Vagina (tissue), 2 donors: Measurements from ENCODE around the gene MTCL1. TPM values are rescaled to one million over a fixed set of nuclear protein-coding genes. Genes with fewer than 3 reads are reported as not detected.

Source experiments
- DNase-seq, 2 donors: peaks; one replicate each; pipeline ENCODE4 v3.0.0-alpha.2; 2017; ENCODE audit errors: extremely low spot score in 2 of 2
- H3K27ac ChIP-seq: fragments of 200-600 bp; sonication (generic); one replicate; pipeline ENCODE4 v1.5.1; 2019
- H3K27me3 ChIP-seq: fragments of 200-600 bp; sonication (generic); one replicate; pipeline ENCODE4 v1.5.1; 2019
- H3K36me3 ChIP-seq, 2 donors: fragments of 200-600 bp; sonication (generic); one replicate each; pipeline ENCODE4 v1.5.1; 2017 to 2019
- H3K4me1 ChIP-seq: fragments of 200-600 bp; sonication (generic); one replicate; pipeline ENCODE4 v1.5.1; 2019
- H3K4me3 ChIP-seq, 2 donors: fragments of 200-600 bp; sonication (generic); 1 replicate in 1 of 2; 2 replicates in 1 of 2; pipeline ENCODE4 v1.5.1; 2016 to 2019
- H3K9me3 ChIP-seq: fragments of 200-600 bp; sonication (generic); one replicate; pipeline ENCODE4 v1.5.1; 2019
- POLR2A ChIP-seq, 2 donors: fragments of 450-650 bp; IDR thresholded peaks; one replicate each; pipeline ENCODE4 v1.6.1; 2017; ENCODE audit warnings: antibody characterized with exemption in 2 of 2, mild to moderate bottlenecking in 2 of 2, moderate library complexity in 2 of 2
- POLR2AphosphoS5 ChIP-seq, 2 donors: sonication (generic); formaldehyde crosslinking; IDR thresholded peaks; one replicate each; pipeline ENCODE4 v1.9.0; 2017; ENCODE audit warnings: antibody characterized with exemption in 2 of 2, mild to moderate bottlenecking in 2 of 2, low read depth in 1 of 2; ENCODE audit not compliant: insufficient read depth in 1 of 2
- intact Hi-C: fragments of 100-400 bp; cut with DNase I; formaldehyde crosslinking; loops from one replicate; pipeline ENCODE4 v1.15.1; 2023
- total RNA-seq: library from RNA; depleted of rRNA; stranded (reverse); fragments of >200 nt; gene quantifications from one replicate; pipeline ENCODE4 v1.2.3, GENCODE V29; 2016
- TF ChIP-seq, protein P1 (sequence below), 3 experiments: fragments of 450-650 bp in 2 of 3; fragments of 200-600 bp in 1 of 3; sonication (generic) in 1 of 3; IDR thresholded peaks; one replicate each; pipeline ENCODE4 v1.5.1; 2017 to 2019; ENCODE audit warnings: antibody characterized with exemption in 3 of 3, mild to moderate bottlenecking in 2 of 3, moderate library complexity in 2 of 3

Gene MTCL1
- total RNA-seq, 1 donor from 2014 or later, result 23.6 TPM

DNA sequence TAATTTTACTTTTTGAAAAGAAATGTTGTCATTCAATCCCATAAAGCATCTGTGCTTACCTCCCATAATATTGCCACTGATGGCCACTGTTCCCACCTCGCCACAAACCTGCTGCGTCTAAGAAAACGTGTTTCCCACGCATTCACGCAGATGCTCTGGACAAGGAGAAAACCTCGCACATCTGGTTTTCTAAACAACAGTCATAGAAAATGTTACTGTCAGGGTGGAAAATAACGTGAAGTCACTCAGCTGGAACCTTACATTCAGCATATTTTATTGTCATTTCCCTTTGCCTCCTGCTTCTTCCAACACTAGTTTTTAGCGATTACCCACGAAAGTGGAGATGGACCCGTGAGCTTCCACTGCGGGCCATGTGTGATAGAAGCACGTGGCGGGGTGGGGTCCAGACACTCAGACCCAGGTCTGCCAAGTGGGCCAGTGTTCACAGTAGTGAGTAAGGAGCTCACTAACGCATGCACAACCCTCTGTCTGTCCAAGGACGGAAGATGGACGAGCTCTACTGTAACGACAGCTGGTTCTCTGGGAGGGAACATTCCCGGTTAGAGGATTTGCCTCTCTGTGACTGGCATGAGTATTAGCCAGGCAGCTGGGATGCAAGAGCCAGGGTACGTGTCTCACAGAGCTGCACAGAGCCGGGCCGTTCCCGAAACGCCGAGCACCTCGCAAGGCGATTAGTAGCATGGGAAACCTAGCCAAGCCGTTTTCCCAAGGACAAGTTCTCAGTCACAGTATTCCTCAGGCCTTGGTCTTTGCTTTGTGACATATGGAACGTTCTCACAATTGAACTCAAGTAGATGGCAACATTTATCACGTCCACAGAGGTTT, 94.5 kb downstream of the MTCL1 start:
- Histone ChIP-seq H3K27me3 (no peaks in the 10 kb centered on the region), H3K4me3 (no peak overlapping the region), H3K9me3 (no peaks in the 10 kb centered on the region), H3K36me3 (no peaks in the 10 kb centered on the region), H3K4me1 (no peaks in the 10 kb centered on the region), H3K27ac (peak overlapping the region; percentile 50)
- intact Hi-C loops, result no loop called here
- DNase-seq, result no peak
- TF ChIP-seq POLR2A (IDR thresholded peaks at IDR 0.05) (no peak), POLR2AphosphoS5 (IDR thresholded peaks at IDR 0.05; ENCODE audit: insufficient read depth in 1 of 2, low read depth in 1 of 2) (no peak)
- TF ChIP-seq, protein P1, sequence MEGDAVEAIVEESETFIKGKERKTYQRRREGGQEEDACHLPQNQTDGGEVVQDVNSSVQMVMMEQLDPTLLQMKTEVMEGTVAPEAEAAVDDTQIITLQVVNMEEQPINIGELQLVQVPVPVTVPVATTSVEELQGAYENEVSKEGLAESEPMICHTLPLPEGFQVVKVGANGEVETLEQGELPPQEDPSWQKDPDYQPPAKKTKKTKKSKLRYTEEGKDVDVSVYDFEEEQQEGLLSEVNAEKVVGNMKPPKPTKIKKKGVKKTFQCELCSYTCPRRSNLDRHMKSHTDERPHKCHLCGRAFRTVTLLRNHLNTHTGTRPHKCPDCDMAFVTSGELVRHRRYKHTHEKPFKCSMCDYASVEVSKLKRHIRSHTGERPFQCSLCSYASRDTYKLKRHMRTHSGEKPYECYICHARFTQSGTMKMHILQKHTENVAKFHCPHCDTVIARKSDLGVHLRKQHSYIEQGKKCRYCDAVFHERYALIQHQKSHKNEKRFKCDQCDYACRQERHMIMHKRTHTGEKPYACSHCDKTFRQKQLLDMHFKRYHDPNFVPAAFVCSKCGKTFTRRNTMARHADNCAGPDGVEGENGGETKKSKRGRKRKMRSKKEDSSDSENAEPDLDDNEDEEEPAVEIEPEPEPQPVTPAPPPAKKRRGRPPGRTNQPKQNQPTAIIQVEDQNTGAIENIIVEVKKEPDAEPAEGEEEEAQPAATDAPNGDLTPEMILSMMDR (IDR thresholded peaks at IDR 0.05), result no peak

DNA sequence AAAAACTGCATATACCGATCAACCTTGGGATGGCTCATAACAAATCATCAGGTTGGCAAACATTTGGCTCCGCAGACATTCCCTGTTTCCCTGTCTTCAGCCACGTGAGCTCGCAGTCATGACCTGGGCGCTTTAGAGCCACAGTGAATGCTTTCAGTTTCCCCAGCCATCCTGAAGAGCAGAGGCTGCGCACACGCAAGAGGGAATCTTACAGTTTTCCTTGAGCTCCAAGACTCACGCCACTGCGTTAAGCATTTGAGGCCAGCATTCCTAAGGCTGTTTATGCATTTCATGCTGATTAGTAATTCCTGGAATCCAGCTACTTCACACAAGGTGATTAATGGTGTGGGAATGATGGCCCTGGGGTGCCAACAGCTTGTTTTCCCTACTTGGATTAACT, 95.1 kb downstream of the MTCL1 start:
- intact Hi-C loops, result no loop called here
- TF ChIP-seq, protein P1 (IDR thresholded peaks at IDR 0.05), result no peak
- TF ChIP-seq POLR2A (IDR thresholded peaks at IDR 0.05) (no peak), POLR2AphosphoS5 (IDR thresholded peaks at IDR 0.05; ENCODE audit: insufficient read depth in 1 of 2, low read depth in 1 of 2) (no peak)
- peak overlapping the region; percentile 50 for H3K27ac ChIP-seq
- H3K4me1 ChIP-seq, result no peaks in the 10 kb centered on the region
- no peaks in the 10 kb centered on the region for H3K9me3 ChIP-seq
- no peak overlapping the region for H3K4me3 ChIP-seq
- H3K27me3 ChIP-seq, result no peaks in the 10 kb centered on the region
- no peaks in the 10 kb centered on the region for H3K36me3 ChIP-seq
- no peak for DNase-seq

DNA sequence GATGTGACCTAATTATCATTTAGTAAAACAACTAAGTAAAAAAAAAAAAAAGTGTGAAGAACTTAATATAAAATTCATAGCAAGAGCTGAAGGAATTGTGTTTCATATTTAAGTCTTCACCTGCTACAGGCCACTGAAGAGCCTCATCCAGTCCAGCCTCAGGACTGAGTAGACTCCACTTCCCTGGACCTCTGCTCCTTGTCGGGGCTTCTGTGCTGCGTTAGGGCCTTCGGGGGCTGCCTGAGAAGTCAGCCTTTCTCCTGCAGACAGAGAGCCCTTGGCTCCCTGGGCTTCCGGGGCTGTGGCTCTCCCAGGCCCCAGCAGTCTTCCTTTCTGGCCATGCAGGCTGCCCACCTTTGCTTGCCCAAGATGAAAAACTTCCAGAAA, 95.5 kb downstream of the MTCL1 start:
- intact Hi-C loops, result no loop called here
- no peaks in the 10 kb centered on the region for H3K4me1 ChIP-seq

DNA sequence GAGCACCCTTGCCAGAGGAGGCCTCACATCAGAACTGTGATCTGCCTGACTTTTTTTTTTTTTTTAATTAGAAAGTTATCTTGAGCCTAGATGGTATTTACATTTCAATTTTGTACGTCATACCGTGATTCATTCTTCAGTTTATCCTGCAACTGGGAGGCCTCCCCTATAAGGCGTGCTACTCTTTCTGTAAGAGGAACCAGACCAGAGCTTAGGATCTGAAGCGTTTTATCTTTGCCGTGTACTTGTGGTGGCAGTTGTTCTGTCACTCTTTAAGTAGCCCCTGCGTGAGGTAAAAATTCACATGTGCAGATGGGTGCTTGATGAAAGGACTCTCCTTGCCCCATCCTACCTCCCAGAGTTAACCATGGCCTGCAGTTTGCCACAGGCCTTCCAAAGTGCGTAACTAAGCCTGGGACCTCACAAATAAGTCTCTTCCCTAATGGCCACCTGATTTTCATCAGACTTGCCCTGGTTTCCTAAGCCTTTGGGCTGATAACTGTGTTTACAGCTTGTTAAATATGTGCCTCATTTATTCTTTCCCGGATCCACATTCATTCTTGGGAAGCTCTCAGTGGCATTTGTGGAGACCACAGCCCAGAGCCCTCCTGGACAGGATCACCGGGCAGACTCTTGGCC, 96.0 kb downstream of the MTCL1 start:
- H3K4me1 ChIP-seq, result no peaks in the 10 kb centered on the region
- intact Hi-C loops, result no loop called here
- no peaks in the 10 kb centered on the region for H3K9me3 ChIP-seq
- DNase-seq, result no peak
- H3K27me3 ChIP-seq, result no peaks in the 10 kb centered on the region
- H3K27ac ChIP-seq, result peak overlapping the region; percentile 50
- H3K4me3 ChIP-seq, result no peak overlapping the region
- no peaks in the 10 kb centered on the region for H3K36me3 ChIP-seq
- no peak for TF ChIP-seq POLR2AphosphoS5 (IDR thresholded peaks at IDR 0.05; ENCODE audit: insufficient read depth in 1 of 2, low read depth in 1 of 2)

More for the DNA sequence above, 95.5 kb downstream of the MTCL1 start:
- TF ChIP-seq POLR2A (IDR thresholded peaks at IDR 0.05), result no peak
- no peak for TF ChIP-seq POLR2AphosphoS5 (IDR thresholded peaks at IDR 0.05; ENCODE audit: insufficient read depth in 1 of 2, low read depth in 1 of 2)
- TF ChIP-seq, protein P1 (IDR thresholded peaks at IDR 0.05), result no peak
- Histone ChIP-seq H3K9me3 (no peaks in the 10 kb centered on the region), H3K36me3 (no peaks in the 10 kb centered on the region), H3K4me3 (no peak overlapping the region), H3K27ac (peak overlapping the region; percentile 50), H3K27me3 (no peaks in the 10 kb centered on the region)
- no peak for DNase-seq

DNA sequence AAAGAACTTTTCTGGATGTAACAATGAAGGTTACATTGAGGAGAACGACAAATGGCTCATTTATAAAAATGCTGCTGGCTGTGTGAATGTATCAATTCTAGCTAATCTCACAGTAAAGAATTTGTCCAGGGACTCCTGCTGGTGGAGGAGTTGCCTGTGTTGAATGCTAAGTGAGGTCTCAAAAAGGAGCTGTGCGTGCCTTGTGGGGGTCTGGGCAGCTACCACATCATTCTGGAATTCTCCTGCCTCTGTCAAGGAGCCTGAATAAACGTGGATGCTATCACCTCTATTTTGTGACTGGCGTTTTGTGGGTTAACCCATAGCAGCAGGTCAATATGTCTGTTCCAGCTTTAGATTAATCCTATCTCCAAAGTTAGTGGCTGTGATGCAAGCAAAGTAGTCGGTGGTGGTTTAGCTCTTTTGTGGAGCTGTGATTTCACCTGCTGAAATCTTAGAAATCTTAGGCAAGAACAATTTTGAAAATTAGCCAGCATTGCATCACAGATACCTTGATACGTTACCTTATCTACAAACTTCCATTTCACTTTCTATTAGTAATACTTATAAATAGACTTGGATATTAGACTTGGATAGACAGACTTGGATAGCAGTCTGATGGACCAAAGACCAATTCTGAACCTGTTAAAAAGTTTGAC, 96.8 kb downstream of the MTCL1 start:
- Histone ChIP-seq H3K36me3 (peaks cover 0 to 1% of the 10 kb centered on the region in 2 donors), H3K4me1 (no peaks in the 10 kb centered on the region), H3K27ac (no peak overlapping the region), H3K9me3 (no peaks in the 10 kb centered on the region), H3K27me3 (no peaks in the 10 kb centered on the region), H3K4me3 (no peak overlapping the region)
- TF ChIP-seq, protein P1 (IDR thresholded peaks at IDR 0.05), result no peak
- TF ChIP-seq POLR2A (IDR thresholded peaks at IDR 0.05), result no peak
- TF ChIP-seq POLR2AphosphoS5 (IDR thresholded peaks at IDR 0.05; ENCODE audit: insufficient read depth in 1 of 2, low read depth in 1 of 2), result no peak
- no peak for DNase-seq
- intact Hi-C loops, result no loop called here
